ENCODE data around the gene ZFP28. TPM values are rescaled to one million over a fixed set of nuclear protein-coding genes. Genes with fewer than 3 reads are reported as not detected.

Gene ZFP28
- total and polyA plus RNA-seq, 2 of the 4 experiments (the other 2 are of a cell fraction), result 3.0 to 6.5 TPM

DNA sequence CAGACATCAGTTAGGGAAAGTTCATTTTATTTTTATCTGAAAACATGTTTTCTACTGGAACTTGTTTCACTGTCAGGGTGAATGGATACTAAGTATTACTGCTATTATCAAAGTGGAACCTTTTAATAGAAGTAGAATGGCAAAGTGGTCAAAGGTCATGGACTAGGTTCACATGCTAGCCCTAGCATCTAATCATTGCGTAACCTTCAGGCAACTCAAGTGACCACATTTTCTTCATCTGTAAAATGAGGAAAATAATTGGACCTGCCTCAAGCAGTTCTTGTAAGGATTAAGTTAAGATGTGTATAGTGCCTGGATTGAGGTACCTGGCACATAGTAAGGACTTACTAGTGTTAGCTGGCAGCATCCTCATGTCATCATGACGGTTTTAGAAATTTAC, 5.0 kb downstream of the ZFP28 start:
- H3K9me1 ChIP-seq (ENCODE audit: insufficient read depth, low read length), result no peaks in the 10 kb centered on the region
- H2AK9ac ChIP-seq (replicated peaks; ENCODE audit: low read depth, low read length, poor library complexity), result no peak overlapping the region
- H2BK15ac ChIP-seq (ENCODE audit: low read depth, low read length), result no peak overlapping the region
- dilution Hi-C loops (cut with HindIII; ENCODE audit: low sequenced_read_pairs, unreplicated experiment), result no loop called here
- H2AK5ac ChIP-seq (ENCODE audit: low read depth, low read length), result no peak overlapping the region
- no peak overlapping the region for H2BK120ac ChIP-seq (ENCODE audit: low read depth, low read length)
- H3K79me1 ChIP-seq (ENCODE audit: low read depth in 1 of 2, low read length in 2 of 2), result peaks cover 17 to 24% of the 10 kb centered on the region in 2 experiments; a peak in 3 of 4 replicates
- peaks cover 50% of the 10 kb centered on the region for H3K9me3 ChIP-seq (ENCODE audit: control insufficient read depth, insufficient read depth, low read length)
- peaks cover 41% of the 10 kb centered on the region for H3K36me3 ChIP-seq (ENCODE audit: control insufficient read depth, insufficient read depth, low read length)
- no peak overlapping the region for H4K91ac ChIP-seq (ENCODE audit: insufficient read depth, low read depth, low read length)
- WGBS, 2 experiments (ENCODE audit: extremely low coverage in 2 of 2, insufficient read length in 1 of 2), result 40% methylated on average over 1 of the region's 2 CpGs; no CpG with 5 or more reads in 1 of the 2 experiments
- TF ChIP-seq BHLHE40 (IDR thresholded peaks at IDR 0.05; ENCODE audit: low read depth, low read length), result no peak
- no peak for TF ChIP-seq POLR2A (IDR thresholded peaks at IDR 0.05; ENCODE audit: low read depth, low read length)
- no peak for TF ChIP-seq NFE2L2 (IDR thresholded peaks at IDR 0.05; ENCODE audit: low read depth, low read length)
- TF ChIP-seq CEBPB (IDR thresholded peaks at IDR 0.05; ENCODE audit: low read depth, low read length), result peak; percentile 85
- TF ChIP-seq RCOR1 (IDR thresholded peaks at IDR 0.05; ENCODE audit: insufficient replicate concordance, low read length), result no peak
- TF ChIP-seq, protein P1, sequence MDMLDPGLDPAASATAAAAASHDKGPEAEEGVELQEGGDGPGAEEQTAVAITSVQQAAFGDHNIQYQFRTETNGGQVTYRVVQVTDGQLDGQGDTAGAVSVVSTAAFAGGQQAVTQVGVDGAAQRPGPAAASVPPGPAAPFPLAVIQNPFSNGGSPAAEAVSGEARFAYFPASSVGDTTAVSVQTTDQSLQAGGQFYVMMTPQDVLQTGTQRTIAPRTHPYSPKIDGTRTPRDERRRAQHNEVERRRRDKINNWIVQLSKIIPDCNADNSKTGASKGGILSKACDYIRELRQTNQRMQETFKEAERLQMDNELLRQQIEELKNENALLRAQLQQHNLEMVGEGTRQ (IDR thresholded peaks at IDR 0.05; ENCODE audit: low read depth, low read length), result no peak
- TF ChIP-seq, protein P2, sequence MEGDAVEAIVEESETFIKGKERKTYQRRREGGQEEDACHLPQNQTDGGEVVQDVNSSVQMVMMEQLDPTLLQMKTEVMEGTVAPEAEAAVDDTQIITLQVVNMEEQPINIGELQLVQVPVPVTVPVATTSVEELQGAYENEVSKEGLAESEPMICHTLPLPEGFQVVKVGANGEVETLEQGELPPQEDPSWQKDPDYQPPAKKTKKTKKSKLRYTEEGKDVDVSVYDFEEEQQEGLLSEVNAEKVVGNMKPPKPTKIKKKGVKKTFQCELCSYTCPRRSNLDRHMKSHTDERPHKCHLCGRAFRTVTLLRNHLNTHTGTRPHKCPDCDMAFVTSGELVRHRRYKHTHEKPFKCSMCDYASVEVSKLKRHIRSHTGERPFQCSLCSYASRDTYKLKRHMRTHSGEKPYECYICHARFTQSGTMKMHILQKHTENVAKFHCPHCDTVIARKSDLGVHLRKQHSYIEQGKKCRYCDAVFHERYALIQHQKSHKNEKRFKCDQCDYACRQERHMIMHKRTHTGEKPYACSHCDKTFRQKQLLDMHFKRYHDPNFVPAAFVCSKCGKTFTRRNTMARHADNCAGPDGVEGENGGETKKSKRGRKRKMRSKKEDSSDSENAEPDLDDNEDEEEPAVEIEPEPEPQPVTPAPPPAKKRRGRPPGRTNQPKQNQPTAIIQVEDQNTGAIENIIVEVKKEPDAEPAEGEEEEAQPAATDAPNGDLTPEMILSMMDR (conservative IDR thresholded peaks at IDR 0.05; ENCODE audit: low read depth, low read length), result no peak
- CTCF ChIA-PET, result no interaction called here
- no peak overlapping the region for H3K56ac ChIP-seq (ENCODE audit: extremely low read depth, insufficient read depth, low read length)
- H3K27ac ChIP-seq (ENCODE audit: insufficient read depth, low read length), result no peak overlapping the region
- no peak for DNase-seq
- POLR2A ChIA-PET (ENCODE audit: unreplicated experiment), result no interaction called here
- no peak overlapping the region for H3K4ac ChIP-seq (ENCODE audit: low read depth, low read length)
- no peaks in the 10 kb centered on the region for H4K20me1 ChIP-seq (ENCODE audit: insufficient read depth, low read length)
- H3K27me3 ChIP-seq (ENCODE audit: control insufficient read depth, insufficient read depth, low read length), result no peaks in the 10 kb centered on the region
- no peak overlapping the region for H2BK5ac ChIP-seq (ENCODE audit: low read depth, low read length, poor library complexity, severe bottlenecking)
- in situ Hi-C loops (cut with MboI; ENCODE audit: low sequenced_read_pairs), result no loop called here
- no peak overlapping the region for H2AFZ ChIP-seq (replicated peaks; ENCODE audit: low read length, poor library complexity)
- no peak overlapping the region for H4K5ac ChIP-seq (ENCODE audit: low read depth, low read length)
- no TSS peak for BruUV-seq (replicated peaks)
- H3K23ac ChIP-seq (ENCODE audit: low read depth, low read length), result no peak overlapping the region
- H3K4me3 ChIP-seq (ENCODE audit: insufficient read depth, low read depth, low read length), result no peak overlapping the region
- H3K4me2 ChIP-seq (ENCODE audit: low read depth, low read length), result no peak overlapping the region
- peaks cover 2% of the 10 kb centered on the region; the same call in 1 of the 2 replicates for H3K4me1 ChIP-seq (ENCODE audit: control insufficient read depth, insufficient read depth, low read length)
- H4K8ac ChIP-seq (ENCODE audit: low read depth in 2 of 2, low read length in 2 of 2), result no peak overlapping the region
- H2BK20ac ChIP-seq (ENCODE audit: low read depth, low read length), result no peak overlapping the region
- intact Hi-C loops (cut with micrococcal nuclease), result no loop called here
- no peak for ATAC-seq (ENCODE audit: low read depth)
- H3K9ac ChIP-seq (ENCODE audit: low read depth, low read length), result no peak overlapping the region
- no peak overlapping the region for H3K18ac ChIP-seq (ENCODE audit: low read depth, low read length)
- no peak overlapping the region for H3K14ac ChIP-seq (replicated peaks; ENCODE audit: low read depth, low read length)
